UCSD-AML1 (cell line): ENCODE measurements around the gene MCM6.

Source experiments
- DNase-seq: peaks from one replicate; lab custom pipeline; 2025; ENCODE audit not compliant: unreplicated experiment; lab: John Stamatoyannopoulos, UW

The MCM6 gene

DNA sequence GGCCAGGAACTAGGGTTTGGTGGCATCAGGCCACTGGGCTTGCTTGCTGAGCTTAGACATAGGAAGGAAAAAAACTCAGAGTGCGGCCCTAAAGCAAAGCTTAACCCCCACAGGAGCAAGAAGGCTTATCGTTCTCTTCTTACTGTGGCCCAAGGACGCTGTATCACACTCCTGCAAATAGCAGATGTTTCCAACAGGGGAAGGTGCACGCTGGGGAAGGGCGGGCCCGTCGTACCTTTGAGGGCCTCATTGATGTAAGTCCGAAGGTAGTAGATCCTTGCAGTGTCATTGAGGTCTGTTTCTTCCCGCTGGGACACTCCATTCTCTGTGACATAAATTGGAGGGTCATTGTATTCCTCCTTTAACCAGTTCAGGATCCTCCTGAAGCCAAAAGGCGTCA lies 85.8 kb downstream of the MCM6 start:
- DNase-seq = no peak
